Neutrophil (primary cell): Measurements from ENCODE around the gene EVC.

ENCODE experiments used
- H3K27ac ChIP-seq: fragments of 200-600 bp; sonication (generic); 2 replicates; pipeline ENCODE4 v1.5.1; 2016; ENCODE audit warnings: mild to moderate bottlenecking, moderate library complexity
- H3K27me3 ChIP-seq: fragments of 200-600 bp; sonication (generic); 2 replicates; pipeline ENCODE4 v1.6.0; 2016; ENCODE audit warnings: mild to moderate bottlenecking
- H3K36me3 ChIP-seq: fragments of 200-600 bp; sonication (generic); 2 replicates; pipeline ENCODE4 v1.5.1; 2017
- H3K4me1 ChIP-seq, 2 experiments: fragments of 200-600 bp in 1 of 2; sonication (generic) in 1 of 2; 1 replicate in 1 of 2; 2 replicates in 1 of 2; pipeline versions ENCODE4 v1.5.1 to v1.6.1; 2013 to 2016; ENCODE audit warnings: low read depth in 1 of 2, low read length in 1 of 2, mild to moderate bottlenecking in 1 of 2, moderate library complexity in 1 of 2; ENCODE audit not compliant: control insufficient read depth in 1 of 2, insufficient read depth in 1 of 2
- H3K4me3 ChIP-seq, 2 experiments: fragments of 200-600 bp in 1 of 2; sonication (generic) in 1 of 2; 1 replicate in 1 of 2; 2 replicates in 1 of 2; pipeline ENCODE4 v1.5.1; 2013 to 2016; ENCODE audit warnings: low read depth in 1 of 2, low read length in 1 of 2, mild to moderate bottlenecking in 1 of 2, moderate library complexity in 1 of 2
- H3K9me3 ChIP-seq: fragments of 200-600 bp; sonication (generic); 2 replicates; pipeline ENCODE4 v1.5.1; 2016
- CTCF ChIP-seq: fragments of 200-600 bp; sonication (generic); IDR thresholded peaks from 2 replicates; pipeline ENCODE4 v1.5.1; 2016; ENCODE audit warnings: antibody characterized with exemption

Gene EVC

DNA sequence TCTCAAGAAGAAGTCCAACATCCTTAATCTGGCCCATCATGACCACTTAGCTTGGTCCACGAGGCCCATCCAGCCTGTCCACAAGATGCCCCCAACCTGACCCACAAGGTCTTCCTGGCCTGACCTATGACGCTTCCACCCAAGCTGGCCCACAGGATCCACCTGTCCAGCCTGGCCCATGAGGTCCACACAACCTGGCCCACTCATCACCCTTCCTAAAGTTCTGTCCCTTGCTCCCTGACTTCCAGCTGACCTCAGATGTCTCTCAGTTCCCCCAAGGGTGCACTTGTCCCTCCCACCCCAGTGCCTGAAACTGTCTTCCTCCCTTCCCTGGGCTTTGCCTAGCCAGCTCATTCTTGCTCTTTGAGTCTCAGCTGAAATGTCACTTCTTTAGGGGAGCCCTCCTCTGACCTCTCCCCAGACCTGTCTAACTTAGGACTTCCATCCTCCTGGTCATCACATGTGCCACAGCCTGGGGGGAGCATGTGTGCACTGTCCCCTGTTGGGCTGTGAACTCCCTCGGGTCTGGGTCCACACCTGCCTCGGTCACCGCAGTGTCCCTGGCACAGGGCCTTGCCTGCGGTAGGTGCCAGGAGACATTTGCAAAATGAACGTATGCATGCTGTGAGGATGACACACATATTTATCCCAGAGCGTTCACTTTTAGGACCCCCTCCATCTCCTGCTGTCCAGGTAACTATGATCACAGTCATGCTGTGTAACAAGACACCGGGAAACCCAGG lies 61.7 kb downstream of the EVC start:
- no peaks in the 10 kb centered on the region for H3K36me3 ChIP-seq
- no peaks in the 10 kb centered on the region for H3K27me3 ChIP-seq
- H3K27ac ChIP-seq = no peak overlapping the region
- H3K4me1 ChIP-seq = no peaks in the 10 kb centered on the region
- H3K4me3 ChIP-seq = no peak overlapping the region
- no peak for TF ChIP-seq CTCF
- H3K9me3 ChIP-seq = no peaks in the 10 kb centered on the region

- TF ChIP-seq CTCF = no peak
- Histone ChIP-seq H3K36me3 (no peaks in the 10 kb centered on the region), H3K4me3 (no peak overlapping the region), H3K4me1 (no peaks in the 10 kb centered on the region), H3K27me3 (no peaks in the 10 kb centered on the region), H3K27ac (no peak overlapping the region), H3K9me3 (no peaks in the 10 kb centered on the region)
Measured at GRCh38 chr4:5773271-5773555, 62.2 kb downstream of the EVC start.

GRCh38 chr4:5774416-5775036 lies 63.5 kb downstream of the EVC start:
- no peaks in the 10 kb centered on the region for H3K36me3 ChIP-seq
- no peaks in the 10 kb centered on the region for H3K27me3 ChIP-seq
- no peaks in the 10 kb centered on the region for H3K4me1 ChIP-seq
- no peaks in the 10 kb centered on the region for H3K9me3 ChIP-seq
- no peak overlapping the region for H3K27ac ChIP-seq
- TF ChIP-seq CTCF = no peak
- no peak overlapping the region for H3K4me3 ChIP-seq

GRCh38 chr4:5776510-5776909 lies 65.5 kb downstream of the EVC start:
- no peak overlapping the region for H3K4me3 ChIP-seq
- no peaks in the 10 kb centered on the region for H3K4me1 ChIP-seq
- no peak for TF ChIP-seq CTCF
- no peaks in the 10 kb centered on the region for H3K36me3 ChIP-seq
- no peaks in the 10 kb centered on the region for H3K9me3 ChIP-seq
- no peaks in the 10 kb centered on the region for H3K27me3 ChIP-seq
- no peak overlapping the region for H3K27ac ChIP-seq

- H3K36me3 ChIP-seq = no peaks in the 10 kb centered on the region
- H3K4me1 ChIP-seq = no peaks in the 10 kb centered on the region
- H3K27ac ChIP-seq = no peak overlapping the region
- no peaks in the 10 kb centered on the region for H3K9me3 ChIP-seq
- no peaks in the 10 kb centered on the region for H3K27me3 ChIP-seq
- no peak for TF ChIP-seq CTCF
- no peak overlapping the region for H3K4me3 ChIP-seq
Measured at GRCh38 chr4:5780831-5781480, 70.0 kb downstream of the EVC start.
